ENCODE measurements around the gene NEK3.

GRCh38 chr13:52159159-52159982 lies at the start of gene NEK3:
- TF ChIP-seq CTCF (IDR thresholded peaks at IDR 0.05) (no peak), POLR2A (IDR thresholded peaks at IDR 0.05) (no peak)

Measured in adrenal gland (tissue), 5 donors.